ENCODE measurements around the gene MKNK1.

Gene MKNK1

GRCh38 chr1:46520063-46520911 lies 83.8 kb downstream of the MKNK1 start:
- no peak for DNase-seq

- DNase-seq, result no peak
Observed at GRCh38 chr1:46519209-46519608, 84.9 kb downstream of the MKNK1 start.

DNA sequence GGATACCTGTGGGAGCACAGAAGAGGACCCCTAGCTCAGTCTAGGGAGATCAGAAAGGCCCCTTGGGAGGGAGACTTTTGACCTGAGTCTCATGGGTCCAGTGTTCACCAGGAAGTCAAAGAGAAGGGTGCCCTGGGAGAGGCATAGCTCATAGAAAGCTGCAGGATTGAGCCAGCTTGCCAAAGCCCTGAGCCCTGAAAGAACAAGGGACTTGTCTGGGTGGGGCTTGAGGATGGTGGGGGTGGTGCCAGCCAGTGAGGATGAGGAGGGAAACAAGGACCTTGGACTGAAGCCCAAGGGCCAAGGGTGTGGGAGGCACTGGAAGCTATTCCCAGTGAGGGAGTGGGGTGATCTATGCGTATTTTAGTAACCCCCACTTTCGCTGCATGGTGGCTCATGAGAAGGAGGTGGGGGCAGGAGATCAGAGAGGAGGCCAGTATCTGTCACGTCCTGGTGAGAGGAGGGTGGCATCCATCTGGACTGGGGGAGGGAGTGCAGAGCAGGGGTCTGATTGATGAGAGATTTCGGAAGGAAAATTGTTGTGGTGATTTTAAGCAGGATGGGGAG lies 86.1 kb downstream of the MKNK1 start:
- no peak for DNase-seq

GRCh38 chr1:46517010-46517600 lies 87.0 kb downstream of the MKNK1 start:
- DNase-seq, result no peak

GRCh38 chr1:46516200-46516950 lies 87.7 kb downstream of the MKNK1 start:
- no peak for DNase-seq

DNA sequence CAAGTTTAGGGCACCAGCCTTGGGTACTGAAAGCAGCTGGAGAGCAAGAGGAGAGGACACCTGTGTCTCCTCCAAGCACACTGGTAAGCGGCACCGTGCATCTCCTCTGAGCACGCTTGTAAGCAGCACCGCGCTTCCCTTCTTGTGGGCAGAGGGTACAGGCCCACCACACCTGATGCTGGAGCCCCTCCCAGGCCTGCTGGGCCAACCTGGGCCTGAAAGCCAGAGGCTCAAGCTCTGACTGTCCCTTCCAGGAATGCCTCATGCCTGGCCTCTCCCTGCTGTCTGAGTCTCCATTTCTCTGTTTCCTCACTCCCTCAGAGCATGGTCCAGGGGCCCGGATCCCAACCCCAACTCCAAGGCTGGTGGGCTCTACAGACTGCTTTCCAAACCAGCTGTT lies 88.5 kb downstream of the MKNK1 start:
- no peak for DNase-seq

DNA sequence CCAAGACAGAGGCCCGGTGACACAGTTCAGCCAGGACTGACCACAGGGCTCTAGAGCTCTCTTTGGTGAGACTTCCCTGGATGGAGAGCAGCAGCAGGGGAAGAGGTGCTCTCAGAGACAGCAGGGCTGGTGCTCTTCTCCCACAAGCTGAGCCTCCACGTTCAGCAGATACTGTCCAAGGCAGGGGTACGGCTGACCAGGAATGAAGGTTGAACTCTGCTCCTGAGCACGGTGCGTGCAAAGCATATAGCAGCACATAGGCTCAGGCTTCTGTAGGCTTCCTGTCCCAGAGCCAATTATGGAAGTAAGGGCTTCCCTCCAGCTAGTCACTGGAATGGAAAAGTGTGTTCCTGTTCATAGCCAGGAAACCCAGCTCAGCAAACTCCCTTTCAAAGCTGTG lies 90.5 kb downstream of the MKNK1 start:
- DNase-seq, result no peak

DNA sequence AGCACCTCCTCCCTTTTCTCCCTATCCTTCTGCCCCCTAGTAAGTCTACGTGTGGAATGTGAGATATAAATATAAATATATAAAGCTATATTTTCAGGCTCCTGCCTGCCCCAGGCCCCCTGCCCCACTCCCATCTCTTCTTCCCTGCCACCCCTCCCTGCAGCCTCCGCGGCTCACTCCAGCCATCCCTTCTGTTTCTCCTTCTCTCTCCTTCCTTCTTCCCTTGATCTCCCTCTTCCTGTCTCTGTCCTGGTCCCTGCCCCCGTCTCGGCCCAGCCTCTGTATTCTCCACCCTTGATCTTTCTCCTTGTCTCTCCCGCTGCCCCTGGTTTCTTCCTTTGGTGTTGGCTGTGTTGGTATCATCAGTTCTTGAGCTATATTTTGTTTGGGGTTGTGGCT lies 91.3 kb downstream of the MKNK1 start:
- no peak for DNase-seq

- no peak for DNase-seq
Observed at GRCh38 chr1:46512135-46512791, 91.8 kb downstream of the MKNK1 start.

GRCh38 chr1:46510998-46511365 lies 93.1 kb downstream of the MKNK1 start:
- no peak for DNase-seq

DNA sequence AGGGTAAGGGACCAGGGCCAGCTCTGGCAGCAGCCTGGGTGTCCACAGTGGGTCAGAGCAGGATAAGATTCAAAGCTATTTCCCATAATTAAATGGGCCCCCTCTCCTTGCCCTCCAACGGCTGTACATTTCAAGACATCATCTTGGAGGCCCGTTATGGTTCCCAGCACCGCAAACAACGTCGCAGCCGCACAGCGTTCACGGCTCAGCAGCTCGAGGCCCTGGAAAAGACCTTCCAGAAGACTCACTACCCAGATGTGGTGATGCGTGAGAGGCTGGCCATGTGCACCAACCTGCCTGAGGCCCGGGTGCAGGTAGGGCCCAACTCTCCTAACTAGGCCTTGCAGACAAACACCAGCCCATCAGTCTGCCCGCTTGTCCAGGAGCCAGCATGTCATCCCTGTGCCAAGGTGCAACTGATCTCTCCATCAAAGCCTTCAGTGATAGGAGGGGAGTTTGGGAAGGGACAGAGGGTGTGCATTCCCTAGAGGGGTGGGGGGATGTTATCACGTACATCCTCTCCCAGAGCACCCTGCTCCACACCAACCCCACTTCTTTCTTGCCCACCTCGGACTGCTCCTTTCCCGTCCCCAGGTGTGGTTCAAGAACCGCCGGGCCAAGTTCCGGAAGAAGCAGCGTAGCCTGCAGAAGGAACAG lies 93.6 kb downstream of the MKNK1 start:
- DNase-seq, result no peak

GRCh38 chr1:46508757-46509156 lies 95.3 kb downstream of the MKNK1 start:
- no peak for DNase-seq

Data from central memory CD4-positive, alpha-beta T cell (primary cell).